CD4-positive, CD25-positive, alpha-beta regulatory T cell (primary cell): ENCODE results near the gene HIPK1. TPM values are rescaled to one million over a fixed set of nuclear protein-coding genes. Genes with fewer than 3 reads are reported as not detected.

ENCODE experiments used
- ATAC-seq, 2 donors: fragments of 150-1000 bp; cut with Tn5 transposase; one replicate each; pipeline ENCODE4 v1.10.0; 2021; ENCODE audit warnings: low read depth in 2 of 2, moderate number of reproducible peaks in 2 of 2, moderate library complexity in 1 of 2
- DNase-seq, 3 donors: peaks; one replicate each; pipeline versions ENCODE4 v3.0.0 to v3.0.0-alpha.2; 2012 to 2022; ENCODE audit warnings: mixed read lengths in 1 of 3
- H3K27ac ChIP-seq: one replicate; pipeline ENCODE4 v1.7.0; 2013; ENCODE audit warnings: mild to moderate bottlenecking, low read length; ENCODE audit not compliant: insufficient read depth, poor library complexity, severe bottlenecking
- H3K27me3 ChIP-seq: one replicate; pipeline ENCODE4 v1.7.0; 2013; ENCODE audit warnings: low read length; ENCODE audit not compliant: control insufficient read depth, insufficient read depth
- H3K36me3 ChIP-seq: one replicate; pipeline ENCODE4 v1.7.0; 2013; ENCODE audit warnings: mild to moderate bottlenecking, low read length, moderate library complexity; ENCODE audit not compliant: control insufficient read depth, insufficient read depth
- H3K4me1 ChIP-seq: 2 replicates; pipeline ENCODE4 v1.7.0; 2013; ENCODE audit warnings: mild to moderate bottlenecking, low read length; ENCODE audit not compliant: insufficient read depth, control insufficient read depth, poor library complexity, severe bottlenecking
- H3K4me3 ChIP-seq: one replicate; pipeline ENCODE4 v1.7.0; 2013; ENCODE audit warnings: low read depth, mild to moderate bottlenecking, low read length, moderate library complexity
- H3K9me3 ChIP-seq, 2 experiments: 1 replicate in 1 of 2; 2 replicates in 1 of 2; pipeline ENCODE4 v1.7.0; 2013; ENCODE audit warnings: low read length in 2 of 2, mild to moderate bottlenecking in 1 of 2, moderate library complexity in 1 of 2; ENCODE audit not compliant: control insufficient read depth in 2 of 2
- H3K27ac Mint-ChIP-seq, 3 donors: one replicate each; pipeline ENCODE4 v1.8.0; 2020 to 2022; ENCODE audit warnings: mild to moderate bottlenecking in 3 of 3, mixed read lengths in 3 of 3, moderate library complexity in 2 of 3
- H3K27me3 Mint-ChIP-seq: one replicate; pipeline ENCODE4 v1.8.0; 2022; ENCODE audit warnings: mild to moderate bottlenecking, mixed read lengths
- H3K36me3 Mint-ChIP-seq: one replicate; pipeline ENCODE4 v1.8.0; 2020; ENCODE audit warnings: mixed read lengths
- H3K4me1 Mint-ChIP-seq, 4 donors: one replicate each; pipeline ENCODE4 v1.8.0; 2020 to 2022; ENCODE audit warnings: mixed read lengths in 4 of 4, mild to moderate bottlenecking in 1 of 4
- H3K4me3 Mint-ChIP-seq, 4 donors: one replicate each; pipeline ENCODE4 v1.8.0; 2020 to 2022; ENCODE audit warnings: mild to moderate bottlenecking in 4 of 4, mixed read lengths in 4 of 4, moderate library complexity in 3 of 4
- H3K9me3 Mint-ChIP-seq, 7 donors: one replicate each; pipeline ENCODE4 v1.8.0; 2020 to 2022; ENCODE audit warnings: mixed read lengths in 7 of 7, mild to moderate bottlenecking in 3 of 7, moderate library complexity in 2 of 7
- polyA plus RNA-seq, 4 donors: library from polyadenylated mRNA; unstranded; fragments of 300-500 nt; fragmentation: Illumina TruSeq; gene quantifications; one replicate each; pipeline ENCODE4 v1.2.3, GENCODE V29; 2021
- total RNA-seq: library from RNA; stranded (reverse); gene quantifications from one replicate; pipeline ENCODE4 v1.2.3, GENCODE V29; 2022

HIPK1 gene
- total and polyA plus RNA-seq, 5 donors from 2014 or later, result 8.6 to 189 (median 12.0) TPM

- Mint-ChIP-seq H3K36me3 (no peaks in the 10 kb centered on the region), H3K4me1 (no peaks in the 10 kb centered on the region), H3K27me3 (no peaks in the 10 kb centered on the region), H3K9me3 (peaks cover 0 to 3% (median 0%) of the 10 kb centered on the region in 7 donors), H3K4me3 (no peak overlapping the region), H3K27ac (no peak overlapping the region)
- H3K27ac ChIP-seq, result no peak overlapping the region
- no peak overlapping the region for H3K4me3 ChIP-seq
- no peaks in the 10 kb centered on the region for H3K27me3 ChIP-seq
- H3K9me3 ChIP-seq, result no peaks in the 10 kb centered on the region
- DNase-seq, result no peak
- no peaks in the 10 kb centered on the region for H3K4me1 ChIP-seq
- no peaks in the 10 kb centered on the region for H3K36me3 ChIP-seq
- no peak for ATAC-seq
Measured at GRCh38 chr1:114022877-114023276, 93.8 kb downstream of the HIPK1 start.

- Mint-ChIP-seq H3K27me3 (no peaks in the 10 kb centered on the region), H3K9me3 (peaks cover 0 to 3% (median 0%) of the 10 kb centered on the region in 7 donors), H3K4me3 (no peak overlapping the region), H3K27ac (no peak overlapping the region), H3K36me3 (no peaks in the 10 kb centered on the region), H3K4me1 (no peaks in the 10 kb centered on the region)
- H3K4me3 ChIP-seq, result no peak overlapping the region
- no peak for DNase-seq
- no peaks in the 10 kb centered on the region for H3K4me1 ChIP-seq
- no peak for ATAC-seq
- H3K27me3 ChIP-seq, result no peaks in the 10 kb centered on the region
- H3K36me3 ChIP-seq, result no peaks in the 10 kb centered on the region
- H3K9me3 ChIP-seq, result no peaks in the 10 kb centered on the region
- no peak overlapping the region for H3K27ac ChIP-seq
Measured at GRCh38 chr1:114023377-114023776, 94.3 kb downstream of the HIPK1 start.

GRCh38 chr1:114024049-114024448 is 94.9 kb downstream of the HIPK1 start:
- no peaks in the 10 kb centered on the region for H3K4me1 ChIP-seq
- DNase-seq, result no peak
- H3K4me1 Mint-ChIP-seq, result no peaks in the 10 kb centered on the region

GRCh38 chr1:114025609-114026401 is 96.7 kb downstream of the HIPK1 start:
- Mint-ChIP-seq H3K4me3 (no peak overlapping the region), H3K4me1 (no peaks in the 10 kb centered on the region), H3K27ac (no peak overlapping the region), H3K9me3 (peaks cover 0 to 3% (median 0%) of the 10 kb centered on the region in 7 donors), H3K27me3 (no peaks in the 10 kb centered on the region), H3K36me3 (no peaks in the 10 kb centered on the region)
- no peaks in the 10 kb centered on the region for H3K9me3 ChIP-seq
- H3K4me1 ChIP-seq, result no peaks in the 10 kb centered on the region
- no peak for DNase-seq
- no peaks in the 10 kb centered on the region for H3K36me3 ChIP-seq
- no peak overlapping the region for H3K4me3 ChIP-seq
- no peaks in the 10 kb centered on the region for H3K27me3 ChIP-seq
- H3K27ac ChIP-seq, result no peak overlapping the region
- no peak for ATAC-seq

More at GRCh38 chr1:114024049-114024448, 94.9 kb downstream of the HIPK1 start:
- Mint-ChIP-seq H3K9me3 (peaks cover 0 to 3% (median 0%) of the 10 kb centered on the region in 7 donors), H3K27me3 (no peaks in the 10 kb centered on the region), H3K36me3 (no peaks in the 10 kb centered on the region), H3K27ac (no peak overlapping the region), H3K4me3 (no peak overlapping the region)
- H3K27ac ChIP-seq, result no peak overlapping the region
- no peaks in the 10 kb centered on the region for H3K36me3 ChIP-seq
- ATAC-seq, result no peak
- no peak overlapping the region for H3K4me3 ChIP-seq
- H3K27me3 ChIP-seq, result no peaks in the 10 kb centered on the region
- H3K9me3 ChIP-seq, result no peaks in the 10 kb centered on the region

- no peak overlapping the region for H3K27ac ChIP-seq
- Mint-ChIP-seq H3K4me1 (no peaks in the 10 kb centered on the region), H3K27me3 (no peaks in the 10 kb centered on the region), H3K9me3 (peaks cover 0 to 3% (median 0%) of the 10 kb centered on the region in 7 donors), H3K27ac (no peak overlapping the region), H3K4me3 (no peak overlapping the region), H3K36me3 (no peaks in the 10 kb centered on the region)
- H3K4me3 ChIP-seq, result no peak overlapping the region
- H3K36me3 ChIP-seq, result no peaks in the 10 kb centered on the region
- peaks cover 2% of the 10 kb centered on the region for H3K27me3 ChIP-seq
- no peaks in the 10 kb centered on the region for H3K4me1 ChIP-seq
- ATAC-seq (no peak), DNase-seq (no peak)
- no peaks in the 10 kb centered on the region for H3K9me3 ChIP-seq
Measured at GRCh38 chr1:114026797-114027196, 97.7 kb downstream of the HIPK1 start.

Other genes with a start within 250 kb of the HIPK1 start
- 16.7 TPM for gene PHTF1, start 169.8 kb upstream of the HIPK1 start, total RNA-seq
- gene PHTF1, start 169.8 kb upstream of the HIPK1 start, polyA plus RNA-seq, result 10 to 100 TPM; 11.1 to 22.7 (median 15.3) TPM
- 52.1 TPM for gene RSBN1, start 116.8 kb upstream of the HIPK1 start, total RNA-seq
- 10 to 100 TPM; 43.8 to 52.7 (median 49.8) TPM for gene RSBN1, start 116.8 kb upstream of the HIPK1 start, polyA plus RNA-seq
- gene PTPN22, start 57.6 kb upstream of the HIPK1 start, total RNA-seq, result 58.5 TPM
- gene PTPN22, start 57.6 kb upstream of the HIPK1 start, polyA plus RNA-seq, result 10 to 100 TPM; 49.1 to 93.4 (median 65.1) TPM
- 2.2 TPM for gene BCL2L15, start 41.7 kb upstream of the HIPK1 start, total RNA-seq
- gene BCL2L15, start 41.7 kb upstream of the HIPK1 start, polyA plus RNA-seq, result 1 to 10 TPM in 1 of 4 donors, under 1 TPM in 3; 0.30 to 2.1 (median 0.63) TPM
- 53.6 TPM for gene AP4B1, start 24.5 kb upstream of the HIPK1 start, total RNA-seq
- 10 to 100 TPM; 12.9 to 16.1 (median 14.5) TPM for gene AP4B1, start 24.5 kb upstream of the HIPK1 start, polyA plus RNA-seq
- gene DCLRE1B, start 24.0 kb upstream of the HIPK1 start, total RNA-seq, result 7.0 TPM
- gene DCLRE1B, start 24.0 kb upstream of the HIPK1 start, polyA plus RNA-seq, result 1 to 10 TPM; 2.2 to 6.6 (median 4.7) TPM
- 0.64 TPM for gene OLFML3, start 50.1 kb downstream of the HIPK1 start, total RNA-seq
- gene OLFML3, start 50.1 kb downstream of the HIPK1 start, polyA plus RNA-seq, result not detected
- 0.17 TPM for gene SYT6, start 224.5 kb downstream of the HIPK1 start, total RNA-seq
- gene SYT6, start 224.5 kb downstream of the HIPK1 start, polyA plus RNA-seq, result not detected